ENCODE measurements around the gene CUEDC1.
"Not testable (repeated sequence)": the region's sequence is repeated elsewhere in the genome, so short reads cannot be mapped to it uniquely, and the experiment has no call there.

Gene CUEDC1

DNA sequence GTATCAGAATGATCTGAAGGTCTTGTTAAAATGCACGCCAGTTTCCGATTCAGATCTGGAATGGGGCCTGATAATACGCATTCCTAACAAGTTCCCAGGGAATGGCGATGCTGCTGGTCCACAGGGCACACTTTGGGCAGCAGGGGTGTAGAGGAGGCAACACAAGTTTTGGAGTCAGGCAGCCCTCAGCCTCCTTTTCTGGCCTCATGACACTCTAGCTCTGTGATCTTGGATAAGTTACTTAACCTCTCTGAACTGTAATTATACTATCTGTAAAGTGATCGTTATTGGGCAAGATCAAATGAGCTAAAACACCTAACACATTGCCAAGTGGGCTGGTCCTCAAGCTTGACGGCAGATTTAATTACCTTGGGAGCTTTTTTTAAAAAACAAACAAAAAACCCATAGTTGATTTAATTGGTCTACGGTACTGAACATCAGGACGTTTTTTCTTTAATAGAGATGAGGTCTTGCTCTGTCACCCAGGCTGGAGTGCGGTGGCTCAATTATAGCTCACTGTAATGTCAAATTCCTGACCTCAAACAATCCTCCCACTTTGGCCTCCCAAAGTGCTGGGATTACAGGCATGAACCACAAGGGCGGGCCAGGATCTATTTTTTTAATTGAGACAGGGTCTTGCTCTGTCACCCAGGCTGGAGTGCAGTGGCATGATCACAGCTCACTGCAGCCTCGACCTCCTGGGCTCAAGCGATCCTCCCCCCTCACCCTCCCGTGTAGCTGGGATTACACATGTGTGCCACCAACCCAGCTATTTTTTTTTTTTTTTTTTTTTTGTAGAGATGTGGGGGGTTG lies 95.4 kb downstream of the CUEDC1 start:
- no peak for DNase-seq (ENCODE audit: low spot score)

DNA sequence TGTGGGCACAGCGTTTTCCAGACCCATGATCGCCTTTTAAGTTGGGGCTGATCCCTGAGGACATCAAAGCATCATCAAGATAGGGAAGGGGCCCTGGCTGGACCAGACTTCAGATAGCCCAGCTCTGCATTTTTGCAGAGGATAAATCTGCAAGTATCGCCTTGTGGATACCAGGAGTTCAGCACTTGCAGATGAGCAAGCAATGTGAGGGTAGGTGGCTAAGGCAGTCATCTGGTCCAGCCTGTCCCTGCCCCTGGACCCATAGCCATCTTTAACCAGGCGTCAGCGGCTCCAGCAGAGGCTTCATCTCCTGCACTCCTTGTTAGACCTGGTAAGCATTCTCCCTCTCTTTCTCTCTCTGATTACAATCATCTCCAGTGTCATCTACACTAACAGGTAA lies 96.4 kb downstream of the CUEDC1 start:
- DNase-seq (ENCODE audit: low spot score) = no peak

DNA sequence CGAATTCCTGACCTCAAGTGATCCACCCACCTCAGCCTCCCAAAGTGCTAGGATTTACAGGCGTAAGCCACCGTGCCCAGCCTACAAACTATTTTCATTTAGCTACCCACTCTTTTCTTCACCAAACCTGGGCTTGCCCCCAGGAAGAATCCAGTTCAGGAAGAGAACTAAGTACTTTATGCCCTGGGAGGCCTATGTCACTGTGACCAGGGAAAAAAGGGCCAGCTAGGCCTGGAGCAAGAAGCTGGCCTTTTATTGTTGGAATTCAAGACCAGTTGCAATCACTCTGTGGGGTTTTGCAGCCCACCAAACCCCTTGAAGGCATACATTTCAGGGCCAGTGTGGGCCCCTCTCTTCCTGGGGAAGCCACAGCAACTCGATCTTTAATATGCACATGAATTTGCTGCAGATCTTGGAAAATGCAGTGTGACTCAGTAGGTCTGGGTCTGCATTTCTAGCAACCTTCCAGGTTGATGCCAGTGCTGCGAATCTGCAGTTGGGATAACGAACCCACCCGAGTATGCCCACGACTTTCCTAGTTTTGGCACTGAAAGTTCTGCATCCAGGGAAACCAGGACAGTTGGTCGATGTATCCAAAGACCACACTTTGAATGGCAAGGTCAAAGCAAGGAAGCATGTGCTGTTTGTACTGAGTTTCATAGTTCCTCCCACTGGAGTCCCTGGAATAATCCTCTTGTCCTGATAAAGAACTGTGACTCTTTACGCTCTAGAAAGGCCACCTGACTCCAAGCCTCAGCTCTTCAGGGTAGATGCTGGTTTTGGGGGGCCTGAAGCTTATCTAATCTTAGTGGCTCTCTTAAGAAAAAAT lies 98.2 kb downstream of the CUEDC1 start:
- no peak for DNase-seq (ENCODE audit: low spot score)

DNA sequence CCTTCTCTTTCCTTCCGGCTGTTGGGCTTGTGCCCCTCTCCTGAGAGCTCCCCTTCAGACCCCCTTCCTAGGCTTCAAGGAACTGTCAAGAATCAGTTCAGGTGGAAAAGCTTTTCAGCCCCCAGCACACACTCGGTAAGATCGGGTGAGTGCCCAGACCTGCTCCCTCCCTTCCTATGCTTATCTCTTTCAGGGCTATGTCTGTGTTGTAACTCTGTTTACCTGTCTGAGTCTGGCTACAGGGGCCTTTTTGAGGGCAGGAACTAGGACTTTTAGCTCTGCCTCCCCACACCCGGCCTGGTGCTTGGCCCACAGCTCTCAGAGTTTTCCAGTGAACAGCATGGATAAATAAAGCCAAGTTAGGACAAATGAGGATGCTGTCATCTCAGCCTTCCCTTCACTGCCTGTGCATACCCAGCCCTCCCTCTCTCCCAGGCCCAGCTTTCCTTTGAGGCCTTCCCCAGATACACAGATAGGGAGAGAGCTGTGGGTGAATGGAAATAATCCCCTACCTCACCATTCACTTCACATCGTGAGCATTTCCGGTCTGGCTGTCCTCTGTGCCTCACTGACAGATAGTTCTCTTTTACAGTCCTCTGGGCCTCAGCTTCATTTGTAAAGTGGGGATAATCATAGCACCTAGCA lies 99.7 kb downstream of the CUEDC1 start:
- no peak for DNase-seq (ENCODE audit: low spot score)

DNA sequence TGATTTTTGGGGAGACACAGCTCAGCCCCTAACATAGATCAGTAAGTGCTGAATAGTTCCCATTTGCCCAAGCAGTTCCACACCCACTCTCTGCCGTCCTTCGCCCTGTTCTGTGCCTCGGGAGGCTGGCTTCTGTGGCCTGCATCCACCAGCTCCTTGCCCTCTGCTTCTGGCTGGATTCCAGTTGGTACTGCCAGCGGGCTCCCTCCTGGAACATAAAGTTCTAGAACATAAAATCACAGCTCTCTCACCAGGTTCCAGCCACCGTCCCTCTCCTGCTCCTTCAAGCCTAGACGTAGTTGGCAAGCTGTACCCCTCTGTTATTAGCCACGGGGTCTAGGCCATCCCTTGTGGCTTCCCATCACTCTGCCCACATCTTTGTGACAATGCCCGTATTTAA lies 101.5 kb downstream of the CUEDC1 start:
- no peak for DNase-seq (ENCODE audit: low spot score)

DNA sequence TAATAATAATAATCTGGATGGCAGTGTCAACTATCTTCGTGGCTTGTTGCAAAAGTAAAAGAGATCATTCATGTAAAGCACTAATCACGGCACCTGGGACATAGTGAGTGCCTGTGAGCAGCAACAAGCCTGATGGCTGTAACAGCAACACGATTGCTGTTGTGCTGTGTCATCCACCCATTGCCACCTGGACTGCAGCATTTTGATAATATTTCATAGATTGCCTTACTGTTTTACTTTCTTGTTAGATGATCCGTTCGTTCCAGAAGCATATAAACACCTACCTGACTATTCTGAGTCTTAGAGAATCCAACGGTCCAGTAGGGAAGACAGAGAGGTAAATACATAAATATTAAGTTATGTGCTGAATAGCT lies 102.3 kb downstream of the CUEDC1 start:
- DNase-seq (ENCODE audit: low spot score) = no peak

DNA sequence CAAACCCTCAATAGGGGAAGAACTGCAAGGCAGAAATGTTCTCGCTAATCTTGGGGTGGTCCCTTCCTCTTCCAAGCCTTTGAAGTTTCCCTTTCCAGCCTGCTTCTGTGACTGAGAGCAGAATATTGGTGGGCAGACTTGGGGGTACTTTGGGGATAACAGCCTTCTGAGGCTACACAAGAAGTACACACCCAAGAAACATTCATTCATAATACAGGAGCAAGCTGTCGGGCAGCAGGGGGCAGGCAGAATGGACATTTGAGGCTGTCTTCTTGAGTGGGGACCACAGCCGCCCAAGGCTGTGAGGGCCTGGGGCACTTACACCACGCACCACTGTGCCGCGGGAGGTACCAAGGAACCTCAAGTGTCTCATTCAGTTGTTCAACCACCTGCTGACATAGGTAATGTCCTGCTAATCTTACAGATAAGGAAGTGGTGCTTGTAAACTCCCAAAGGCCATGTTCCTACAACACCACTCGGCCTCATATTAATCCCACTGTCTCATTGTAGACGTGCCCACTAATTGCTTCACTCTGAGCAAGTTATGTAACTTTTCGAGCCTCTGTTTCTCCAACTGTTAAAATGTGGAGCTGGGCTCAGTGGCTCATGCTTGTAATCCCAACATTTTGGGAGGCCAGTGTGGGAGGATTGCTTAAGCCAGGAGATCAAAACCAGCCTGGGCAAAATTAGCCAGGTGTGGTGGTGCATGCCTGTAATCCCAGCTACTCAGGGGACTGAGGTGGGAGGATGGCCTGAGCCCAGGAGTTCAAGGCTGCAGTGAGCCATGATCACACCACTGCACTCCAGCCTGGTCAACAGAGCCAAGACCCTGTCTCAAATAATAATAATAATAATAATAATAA lies 102.9 kb downstream of the CUEDC1 start:
- DNase-seq (ENCODE audit: low spot score) = no peak

DNA sequence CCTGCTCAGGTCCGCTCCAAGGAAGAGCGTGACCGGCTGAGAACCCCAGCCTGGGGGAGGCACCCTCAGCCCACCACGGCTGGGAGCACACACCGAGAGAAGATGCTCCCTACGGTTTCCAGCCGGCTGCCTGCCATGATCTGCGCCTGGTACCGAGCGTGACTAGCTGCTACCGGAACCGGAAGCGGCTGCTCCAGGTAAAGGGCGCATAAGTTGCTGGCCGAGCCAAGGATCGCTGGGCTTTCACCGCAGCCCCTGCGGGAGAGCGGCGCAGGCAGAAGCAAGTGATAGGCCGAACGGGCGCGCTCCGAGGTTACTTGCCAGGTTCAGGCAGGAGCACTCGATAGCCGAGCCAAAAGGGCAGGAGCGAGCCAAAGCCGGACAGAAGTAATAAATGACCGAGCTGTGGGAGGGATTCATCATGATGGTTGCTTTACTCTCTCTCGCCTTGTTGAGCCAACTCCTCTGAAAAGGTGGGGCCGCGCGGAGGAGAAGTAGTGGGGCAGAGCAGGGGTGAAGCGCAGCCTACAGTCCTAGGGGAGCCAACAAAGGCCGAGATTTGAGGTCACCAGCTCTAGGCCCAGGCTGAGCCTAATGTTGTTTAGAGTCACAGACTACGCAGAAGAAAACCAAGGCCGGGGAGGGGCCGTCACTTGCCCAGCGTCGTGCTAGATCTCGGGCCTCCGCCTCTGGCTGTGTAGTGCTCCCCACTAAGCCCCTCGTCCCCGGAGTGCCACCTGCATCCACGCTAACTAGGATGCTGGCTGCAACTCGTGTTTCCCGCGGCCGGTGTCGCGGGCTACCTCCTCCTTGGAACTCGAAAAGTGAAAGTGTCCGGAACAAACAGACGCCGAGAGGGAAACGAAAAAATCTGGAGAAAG lies 105.1 kb downstream of the CUEDC1 start, which contains the start of gene MRPS23:
Gene MRPS23, minus strand, starts transcription at position 171 of the 881 bp plus-strand sequence. Its CDS starts 34 bp downstream, at position 137.
- DNase-seq (ENCODE audit: low spot score) = peak; percentile 99

DNA sequence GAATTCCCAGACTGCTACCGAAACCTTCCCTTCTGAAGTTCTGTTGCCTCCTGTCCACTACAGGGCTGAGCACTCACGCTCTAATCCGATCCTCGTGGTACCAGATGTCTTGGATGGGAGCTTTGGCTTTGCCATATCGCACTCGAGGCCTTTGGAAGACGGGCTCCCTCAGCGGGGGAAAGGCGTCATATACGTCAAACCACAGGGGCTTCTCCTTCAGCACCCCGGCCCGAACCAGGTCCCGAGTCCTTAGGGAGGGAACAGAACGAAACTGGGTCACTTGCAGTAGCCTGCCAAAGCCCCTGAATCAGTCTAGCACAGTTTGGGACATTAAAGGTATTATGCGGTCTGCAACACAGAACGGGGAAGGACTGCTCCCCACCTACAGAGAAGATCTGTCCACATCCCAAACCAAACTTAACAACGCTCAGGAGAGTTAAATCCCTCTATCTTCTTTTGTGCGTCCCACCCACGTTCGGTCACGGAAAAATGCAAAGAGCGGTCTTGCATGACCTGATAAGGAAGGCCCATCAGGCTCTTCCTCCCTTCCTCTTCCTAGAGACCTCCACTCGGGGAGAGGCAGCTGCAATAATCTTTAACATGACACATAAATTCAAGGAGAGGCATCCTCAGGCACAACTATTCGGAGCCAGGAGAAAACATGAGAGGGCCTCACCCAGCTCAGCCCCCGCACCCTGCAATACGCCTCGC lies 105.9 kb downstream of the CUEDC1 start:
- no peak for DNase-seq (ENCODE audit: low spot score)

DNA sequence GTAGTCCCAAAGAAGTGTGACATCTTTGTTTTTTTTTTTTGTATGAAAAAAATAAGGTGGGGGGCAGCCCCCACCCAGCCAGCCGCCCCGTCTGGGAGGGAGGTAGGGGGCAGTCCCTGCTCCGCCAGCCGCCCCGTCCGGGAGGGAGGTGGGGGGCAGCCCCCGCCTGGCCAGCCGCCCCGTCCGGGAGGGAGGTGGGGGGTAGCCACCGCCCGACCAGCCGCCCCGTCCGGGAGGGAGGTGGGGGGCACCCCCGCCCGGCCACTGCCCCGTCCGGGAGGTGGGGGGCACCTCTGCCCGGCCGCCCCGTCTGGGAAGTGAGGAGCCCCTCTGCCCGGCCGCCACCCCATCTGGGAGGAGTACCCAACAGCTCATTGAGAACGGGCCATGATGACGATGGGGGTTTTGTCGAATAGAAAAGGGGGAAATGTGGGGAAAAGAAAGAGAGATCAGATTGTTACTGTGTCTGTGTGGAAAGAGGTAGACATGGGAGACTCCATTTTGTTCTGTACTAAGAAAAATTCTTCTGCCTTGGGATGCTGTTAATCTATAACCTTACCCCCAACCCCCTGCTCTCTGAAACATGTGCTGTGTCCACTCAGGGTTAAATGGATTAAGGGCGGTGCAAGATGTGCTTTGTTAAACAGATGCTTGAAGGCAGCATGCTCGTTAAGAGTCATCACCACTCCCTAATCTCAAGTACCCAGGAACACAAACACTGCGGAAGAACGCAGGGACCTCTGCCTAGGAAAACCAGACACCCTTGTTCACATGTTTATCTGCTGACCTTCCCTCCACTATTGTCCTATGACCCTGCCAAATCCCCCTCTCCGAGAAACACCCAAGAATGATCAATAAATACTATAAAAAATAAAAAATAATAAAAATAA lies 108.9 kb downstream of the CUEDC1 start:
- not testable (repeated sequence) for DNase-seq (ENCODE audit: low spot score)

DNA sequence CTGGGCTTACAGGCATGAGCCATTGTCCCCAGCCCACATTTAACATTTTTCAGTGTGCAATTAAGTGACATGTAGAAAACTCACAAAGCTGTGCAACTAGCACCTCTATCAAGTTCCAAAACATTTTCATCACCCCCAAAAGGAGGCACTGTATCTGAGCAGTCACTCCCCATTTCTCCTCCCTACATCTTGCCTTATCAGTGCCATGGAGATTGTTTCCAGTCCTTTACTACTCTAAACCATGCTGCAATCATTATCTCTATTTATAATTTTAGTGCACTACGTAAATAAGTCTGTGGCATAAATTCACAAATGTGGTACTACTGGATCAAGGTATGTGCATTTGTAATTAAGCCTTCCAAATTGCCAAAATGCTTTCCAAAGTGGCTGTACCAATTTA lies 112.9 kb downstream of the CUEDC1 start:
- no peak for DNase-seq (ENCODE audit: low spot score)

DNA sequence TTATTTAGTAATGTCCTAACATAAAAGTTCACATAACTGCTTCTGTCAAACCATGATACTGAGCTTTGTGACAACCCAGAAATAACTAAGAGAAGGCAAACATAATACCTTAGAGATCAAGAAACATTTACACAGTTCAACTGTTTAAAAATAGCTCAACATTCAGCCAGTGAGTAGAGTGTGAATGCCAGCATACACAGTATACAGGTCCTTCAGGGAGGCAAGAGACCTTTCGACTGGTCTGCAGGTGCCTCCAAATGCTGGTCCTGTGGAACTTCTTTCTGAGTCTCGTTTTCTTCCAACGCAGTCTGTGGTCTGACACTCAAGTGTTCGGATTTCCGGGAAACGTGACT lies 115.7 kb downstream of the CUEDC1 start:
- no peak for DNase-seq (ENCODE audit: low spot score)

DNA sequence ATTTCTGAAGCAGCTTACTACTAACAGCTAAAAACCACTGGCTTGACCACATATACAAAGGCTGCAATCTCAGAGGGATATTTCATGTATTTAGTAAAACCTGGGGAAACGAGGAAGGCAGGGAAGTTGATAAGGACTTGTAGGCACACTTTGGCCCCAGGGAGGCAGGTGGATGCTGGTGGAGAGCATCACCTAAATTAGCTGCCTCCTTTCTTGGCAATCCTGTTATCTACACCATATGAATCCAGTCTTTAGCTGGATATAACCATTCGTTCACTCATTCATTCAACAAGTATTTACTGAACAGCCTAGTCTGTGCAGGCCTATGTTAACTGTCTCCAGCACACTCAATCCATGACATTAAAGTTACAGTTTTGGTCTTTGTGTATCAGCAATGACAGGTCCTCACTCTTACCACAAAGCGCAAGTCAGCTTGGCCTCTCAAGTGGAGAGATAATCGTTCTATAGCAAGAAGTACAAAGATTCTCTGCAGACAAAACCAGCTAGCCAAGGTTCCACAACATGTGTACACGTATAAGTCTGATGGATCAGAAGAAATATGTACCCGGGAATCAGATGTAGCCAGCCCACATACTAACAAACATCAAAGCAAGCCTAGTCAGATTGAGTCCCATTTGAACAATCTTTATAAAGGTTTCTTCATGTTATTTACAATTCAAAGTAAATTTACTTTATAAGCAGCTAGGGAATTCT lies 116.2 kb downstream of the CUEDC1 start:
- no peak for DNase-seq (ENCODE audit: low spot score)

DNA sequence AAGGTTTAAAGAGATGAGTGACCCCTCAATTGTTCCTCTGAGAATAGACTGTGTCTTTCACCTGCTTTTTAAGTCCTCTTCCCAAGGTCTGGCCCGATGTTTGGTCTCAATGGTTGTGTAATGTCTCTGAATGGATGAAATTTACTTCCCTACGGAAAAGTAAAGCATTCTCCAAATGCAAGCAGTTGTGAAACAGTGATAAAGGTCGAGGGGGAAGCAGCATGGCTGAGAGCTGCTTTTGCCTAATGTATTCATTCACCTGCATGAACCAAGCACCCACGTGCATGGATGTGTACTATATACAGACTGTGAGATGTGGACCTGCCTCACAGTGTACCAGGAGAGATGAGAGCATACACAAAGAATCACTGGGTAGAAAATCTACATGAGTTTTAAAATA lies 116.8 kb downstream of the CUEDC1 start:
- DNase-seq (ENCODE audit: low spot score) = no peak

DNA sequence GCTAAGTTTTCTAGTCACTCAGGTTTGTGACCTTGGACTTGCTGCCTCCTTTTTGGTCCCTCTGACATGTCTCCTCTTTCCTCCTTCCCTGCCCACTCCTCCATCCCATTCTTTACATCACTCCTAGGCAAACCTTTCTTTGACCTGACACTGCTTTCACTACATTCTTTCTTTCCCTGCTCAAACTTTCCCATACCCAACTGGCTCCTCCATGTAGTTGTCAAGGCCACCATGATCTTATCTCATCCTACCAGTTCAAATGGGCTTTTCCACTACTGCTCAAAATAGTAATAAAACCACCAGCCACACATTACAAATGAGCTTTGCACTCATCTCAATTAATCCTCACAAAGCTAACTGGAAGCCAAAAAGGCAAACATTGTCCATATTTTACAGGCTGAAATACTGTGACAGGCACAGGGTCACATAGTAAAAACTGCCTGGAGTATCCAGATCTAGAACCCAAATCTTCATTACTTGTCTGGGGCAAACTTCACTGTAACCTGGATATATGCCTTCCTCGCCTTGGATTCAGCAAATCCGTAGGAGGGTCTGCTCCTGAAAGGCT lies 119.8 kb downstream of the CUEDC1 start:
- no peak for DNase-seq (ENCODE audit: low spot score)

DNA sequence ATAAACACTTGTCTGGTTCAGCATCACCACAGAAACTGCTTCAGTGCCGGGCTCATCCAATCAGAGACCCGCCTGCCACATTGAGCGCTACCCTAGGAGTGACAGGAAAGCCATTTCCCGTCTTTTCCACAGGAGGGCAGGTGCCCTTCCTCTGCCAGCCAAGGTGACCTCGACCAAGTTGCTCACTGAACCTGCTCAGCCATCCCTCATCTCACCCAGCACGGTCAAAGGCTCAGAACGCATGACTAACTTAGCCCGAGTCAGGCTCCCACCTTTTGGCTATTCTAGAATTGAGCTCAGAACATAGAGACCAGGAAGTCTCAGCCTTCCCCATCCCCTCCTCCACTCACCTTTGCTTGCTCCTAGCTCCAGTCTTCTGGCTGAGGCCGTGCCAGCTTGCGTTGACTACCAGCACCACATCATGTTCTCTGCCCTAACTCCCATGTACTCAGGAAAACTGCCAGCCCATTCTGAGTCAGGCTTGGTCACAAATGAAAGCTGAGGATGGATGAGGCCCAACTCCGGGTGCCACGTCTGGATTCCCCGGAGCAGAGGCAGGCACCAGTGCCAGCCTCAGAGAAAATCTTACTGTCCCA lies 121.0 kb downstream of the CUEDC1 start:
- no peak for DNase-seq (ENCODE audit: low spot score)

DNA sequence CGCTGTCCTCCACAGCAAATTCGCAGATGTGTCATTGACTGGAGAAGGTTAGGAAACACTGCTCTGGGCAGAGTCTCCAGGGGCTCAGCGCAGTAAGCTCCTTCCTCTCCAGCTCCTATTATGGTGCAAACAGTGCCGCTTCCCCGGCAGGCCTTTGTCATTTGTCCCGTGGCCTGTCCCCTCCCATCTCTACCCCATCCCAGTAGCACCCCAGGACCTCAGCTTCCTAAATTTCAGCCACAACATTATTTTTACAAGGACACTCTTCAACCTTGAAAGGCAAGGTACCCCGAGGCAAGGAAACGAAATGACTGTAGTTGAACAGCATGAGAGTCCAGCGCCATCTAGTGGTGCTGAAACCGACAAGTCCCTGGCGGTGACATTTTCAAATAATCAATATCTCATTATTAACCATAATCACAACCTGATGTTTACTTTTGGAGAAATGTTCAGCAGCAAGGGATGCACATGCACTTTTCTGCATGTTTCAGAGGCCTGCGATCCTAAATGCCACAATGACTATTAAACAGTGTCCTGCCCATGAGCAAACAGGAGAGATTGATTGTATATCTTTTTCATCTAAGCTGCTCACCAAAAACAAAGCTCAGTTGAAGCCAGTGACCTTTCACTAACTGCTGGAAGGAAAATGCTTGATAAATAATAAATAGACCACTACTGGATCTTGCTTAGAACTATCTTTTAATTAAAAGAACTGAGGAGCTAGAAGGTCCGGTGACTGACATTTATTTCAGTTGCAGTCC lies 121.9 kb downstream of the CUEDC1 start:
- no peak for DNase-seq (ENCODE audit: low spot score)

Data from putamen (tissue), 1 donor.